ENCODE data around the gene ZNF862. TPM values are rescaled to one million over a fixed set of nuclear protein-coding genes. Genes with fewer than 3 reads are reported as not detected.

ZNF862 gene
- total RNA-seq, 2 donors from 2014 or later, result 11.4 to 17.3 TPM

DNA sequence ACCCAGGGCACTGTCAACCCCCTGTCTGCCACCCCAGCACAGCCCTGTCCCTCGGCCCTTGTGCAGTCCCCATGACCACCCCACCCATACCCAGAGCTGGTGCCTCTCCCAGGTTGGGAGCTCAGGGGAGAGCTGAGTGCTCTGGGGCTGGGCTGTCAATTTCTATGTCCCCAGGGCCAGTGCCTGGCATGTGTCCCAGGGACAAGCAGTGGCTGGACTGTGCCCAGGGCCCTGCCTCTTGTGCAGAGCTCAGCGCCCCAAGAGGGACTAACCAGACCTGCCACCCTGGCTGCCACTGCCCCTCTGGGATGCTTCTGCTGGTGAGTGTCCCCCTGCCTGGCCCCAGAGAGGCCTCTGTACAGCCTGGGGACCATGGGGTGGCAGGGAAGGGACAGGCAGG, 29.0 kb upstream of the ZNF862 start:
- no peak overlapping the region for H3K4me3 ChIP-seq
- H3K9me3 ChIP-seq, result no peaks in the 10 kb centered on the region
- DNase-seq (ENCODE audit: low spot score), result no peak
- H3K4me1 ChIP-seq (ENCODE audit: control insufficient read depth in 1 of 2, low read depth in 2 of 2), result no peaks in the 10 kb centered on the region
- TF ChIP-seq CTCF (IDR thresholded peaks at IDR 0.05), result no peak
- no peaks in the 10 kb centered on the region for H3K36me3 ChIP-seq
- no peak for ATAC-seq (ENCODE audit: insufficient number of reproducible peaks, low FRiP score, low read depth)
- H3K27me3 ChIP-seq (replicated peaks; ENCODE audit: insufficient read depth), result no peaks in the 10 kb centered on the region
- H3K27ac ChIP-seq, result no peak overlapping the region

GRCh38 chr7:149811221-149811620, 27.0 kb upstream of the ZNF862 start:
- Histone ChIP-seq H3K36me3 (no peaks in the 10 kb centered on the region), H3K4me1 (ENCODE audit: control insufficient read depth in 1 of 2, low read depth in 2 of 2) (no peaks in the 10 kb centered on the region), H3K4me3 (no peak overlapping the region), H3K27ac (no peak overlapping the region), H3K9me3 (no peaks in the 10 kb centered on the region), H3K27me3 (replicated peaks; ENCODE audit: insufficient read depth) (no peaks in the 10 kb centered on the region)
- ATAC-seq (ENCODE audit: insufficient number of reproducible peaks, low FRiP score, low read depth), result no peak
- TF ChIP-seq CTCF (IDR thresholded peaks at IDR 0.05), result no peak
- no peak for DNase-seq (ENCODE audit: low spot score)

DNA sequence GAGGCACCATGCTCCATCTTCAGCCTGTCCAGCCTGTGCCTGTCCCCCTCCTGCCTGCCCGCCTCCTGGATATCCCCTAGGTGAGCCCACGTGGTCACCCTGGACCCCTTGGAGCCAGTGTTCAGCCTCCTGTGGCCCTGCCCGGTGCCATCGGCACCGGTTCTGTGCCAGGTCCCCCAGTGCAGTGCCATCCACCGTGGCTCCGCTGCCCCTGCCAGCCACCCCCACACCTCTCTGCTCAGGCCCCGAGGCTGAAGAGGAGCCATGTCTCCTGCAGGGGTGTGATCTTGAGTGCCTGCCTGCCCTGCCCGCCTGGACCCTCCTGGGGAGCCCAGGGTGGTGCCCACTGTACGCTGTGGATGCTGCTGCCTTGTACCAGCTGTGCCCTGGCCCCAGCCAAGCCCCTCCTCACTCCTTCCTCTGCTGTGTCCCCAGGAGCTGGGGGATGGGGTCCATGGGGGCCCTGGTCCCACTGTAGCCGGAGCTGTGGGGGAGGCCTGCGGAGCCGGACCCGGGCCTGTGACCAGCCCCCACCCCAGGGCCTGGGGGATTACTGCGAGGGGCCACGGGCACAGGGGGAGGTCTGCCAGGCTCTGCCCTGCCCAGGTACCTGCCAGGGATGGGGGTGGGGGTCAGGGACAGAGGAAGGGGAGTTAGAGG, 26.2 kb upstream of the ZNF862 start:
- Histone ChIP-seq H3K4me1 (ENCODE audit: control insufficient read depth in 1 of 2, low read depth in 2 of 2) (no peaks in the 10 kb centered on the region), H3K27me3 (replicated peaks; ENCODE audit: insufficient read depth) (no peaks in the 10 kb centered on the region), H3K9me3 (no peaks in the 10 kb centered on the region), H3K36me3 (no peaks in the 10 kb centered on the region), H3K27ac (no peak overlapping the region), H3K4me3 (no peak overlapping the region)
- no peak for DNase-seq (ENCODE audit: low spot score)
- TF ChIP-seq CTCF (IDR thresholded peaks at IDR 0.05), result no peak
- no peak for ATAC-seq (ENCODE audit: insufficient number of reproducible peaks, low FRiP score, low read depth)

DNA sequence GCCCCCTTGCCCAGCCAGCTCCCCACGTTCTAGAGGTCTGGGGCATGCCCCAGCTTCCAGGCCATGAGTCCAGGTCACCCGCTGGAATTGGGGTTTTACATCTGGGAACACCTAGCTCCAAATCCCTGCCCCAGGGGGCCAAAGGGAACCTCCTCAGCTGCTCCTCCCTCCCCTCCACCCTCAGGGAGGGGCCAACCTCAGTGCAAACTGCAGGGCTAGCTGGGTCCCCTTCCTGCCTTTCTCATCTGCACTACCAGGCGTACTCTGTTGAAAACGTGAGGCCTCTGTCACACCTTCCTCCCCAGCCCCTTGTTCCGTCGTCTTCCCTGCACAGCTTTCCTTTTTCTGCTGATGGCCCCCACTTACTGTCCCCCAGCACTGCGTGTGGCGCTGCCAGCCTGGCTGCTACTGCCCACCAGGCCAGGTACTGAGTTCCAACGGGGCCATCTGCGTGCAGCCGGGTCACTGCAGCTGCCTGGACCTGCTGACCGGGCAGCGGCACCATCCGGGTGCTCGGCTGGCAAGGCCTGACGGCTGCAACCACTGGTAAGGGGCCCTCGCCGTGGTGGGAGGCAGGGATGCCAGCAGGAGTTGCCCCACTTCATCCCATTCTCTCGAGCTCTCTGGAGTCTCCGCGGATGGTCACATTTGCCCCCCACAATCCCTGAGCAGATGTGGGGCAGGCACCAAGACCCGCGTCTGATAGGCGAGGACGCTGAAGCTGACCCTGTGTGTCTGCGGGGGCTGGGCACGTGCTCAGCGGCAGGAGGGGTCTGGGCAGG, 24.7 kb upstream of the ZNF862 start:
- H3K4me1 ChIP-seq (ENCODE audit: control insufficient read depth in 1 of 2, low read depth in 2 of 2), result no peaks in the 10 kb centered on the region
- no peak for TF ChIP-seq CTCF (IDR thresholded peaks at IDR 0.05)
- no peaks in the 10 kb centered on the region for H3K27me3 ChIP-seq (replicated peaks; ENCODE audit: insufficient read depth)
- no peak overlapping the region for H3K4me3 ChIP-seq
- H3K36me3 ChIP-seq, result no peaks in the 10 kb centered on the region
- ATAC-seq (ENCODE audit: insufficient number of reproducible peaks, low FRiP score, low read depth) (no peak), DNase-seq (ENCODE audit: low spot score) (no peak)
- H3K9me3 ChIP-seq, result no peaks in the 10 kb centered on the region
- no peak overlapping the region for H3K27ac ChIP-seq

GRCh38 chr7:149814494-149814893, 23.7 kb upstream of the ZNF862 start:
- Histone ChIP-seq H3K27ac (no peak overlapping the region), H3K27me3 (replicated peaks; ENCODE audit: insufficient read depth) (no peaks in the 10 kb centered on the region), H3K9me3 (no peaks in the 10 kb centered on the region), H3K4me3 (no peak overlapping the region), H3K4me1 (ENCODE audit: control insufficient read depth in 1 of 2, low read depth in 2 of 2) (no peaks in the 10 kb centered on the region), H3K36me3 (no peaks in the 10 kb centered on the region)
- TF ChIP-seq CTCF (IDR thresholded peaks at IDR 0.05), result no peak
- DNase-seq (ENCODE audit: low spot score) (no peak), ATAC-seq (ENCODE audit: insufficient number of reproducible peaks, low FRiP score, low read depth) (no peak)
